DMS153 treated with DMSO at 0.1 percent for 48 hours (cell line): ENCODE results near the gene POLK.
"Not testable (repeated sequence)": the region's sequence is repeated elsewhere in the genome, so short reads cannot be mapped to it uniquely, and the experiment has no call there.

Experiments
- DNase-seq: peaks from one replicate; lab custom pipeline; 2025; ENCODE audit not compliant: unreplicated experiment; lab: John Stamatoyannopoulos, UW

Gene POLK

GRCh38 chr5:75511435-75512382, at the start of gene POLK, which contains the start of gene CERT1:
Gene POLK (plus strand): TSS chr5:75511891.
Gene CERT1 (minus strand): TSS chr5:75511629. CDS start chr5:75511207, 422 bp downstream.
- peak; percentile 68 for DNase-seq

GRCh38 chr5:75463726-75464125, 48.0 kb upstream of the POLK start:
- DNase-seq, result no peak

GRCh38 chr5:75465480-75465879, 46.2 kb upstream of the POLK start:
- no peak for DNase-seq

- DNase-seq, result no peak
These were observed 45.5 kb upstream of the POLK start for GRCh38 chr5:75466006-75466716.

- DNase-seq, result no peak
These were observed 43.1 kb upstream of the POLK start for GRCh38 chr5:75468593-75468992.

GRCh38 chr5:75469017-75469416, 42.7 kb upstream of the POLK start:
- no peak for DNase-seq

GRCh38 chr5:75471193-75471592, 40.5 kb upstream of the POLK start:
- no peak for DNase-seq

- no peak for DNase-seq
These were observed 38.7 kb upstream of the POLK start for GRCh38 chr5:75472973-75473372.

GRCh38 chr5:75473463-75473862, 38.2 kb upstream of the POLK start:
- DNase-seq, result no peak

GRCh38 chr5:75475364-75475763, 36.3 kb upstream of the POLK start:
- DNase-seq, result no peak

GRCh38 chr5:75481024-75481423, 30.7 kb upstream of the POLK start:
- no peak for DNase-seq

GRCh38 chr5:75482482-75482881, 29.2 kb upstream of the POLK start:
- no peak for DNase-seq

- no peak for DNase-seq
These were observed 27.1 kb upstream of the POLK start for GRCh38 chr5:75484605-75485004.

GRCh38 chr5:75489847-75490246, 21.8 kb upstream of the POLK start:
- not testable (repeated sequence) for DNase-seq

GRCh38 chr5:75491621-75492020, 20.1 kb upstream of the POLK start:
- DNase-seq, result no peak

GRCh38 chr5:75496026-75496425, 15.7 kb upstream of the POLK start:
- DNase-seq, result no peak

GRCh38 chr5:75498208-75498777, 13.4 kb upstream of the POLK start:
- DNase-seq, result no peak

GRCh38 chr5:75498875-75499274, 12.8 kb upstream of the POLK start:
- DNase-seq, result not testable (repeated sequence)

GRCh38 chr5:75505112-75505511, 6.6 kb upstream of the POLK start:
- not testable (repeated sequence) for DNase-seq

- no peak for DNase-seq
These were observed 3.9 kb upstream of the POLK start for GRCh38 chr5:75507841-75508240.

GRCh38 chr5:75509546-75509945, 2.1 kb upstream of the POLK start:
- DNase-seq, result no peak

GRCh38 chr5:75509956-75510355, 1.7 kb upstream of the POLK start:
- no peak for DNase-seq
